GM18505 (cell line): Measurements from ENCODE around the gene TSPAN9.

Experiments
- ATAC-seq: cut with Tn5 transposase; IDR thresholded peaks from one replicate; pipeline ENCODE4 v1.9.1; 2021; ENCODE audit not compliant: unreplicated experiment
- POLR2A ChIP-seq: IDR thresholded peaks from 4 replicates; pipeline ENCODE4 v1.6.1; 2011; ENCODE audit warnings: borderline replicate concordance; ENCODE audit not compliant: insufficient read depth, insufficient read length; ENCODE audit errors: extremely low read depth

TSPAN9 gene

GRCh38 chr12:3207858-3208257 is 130.7 kb downstream of the TSPAN9 start:
- ATAC-seq, result no peak
- no peak for TF ChIP-seq POLR2A

DNA sequence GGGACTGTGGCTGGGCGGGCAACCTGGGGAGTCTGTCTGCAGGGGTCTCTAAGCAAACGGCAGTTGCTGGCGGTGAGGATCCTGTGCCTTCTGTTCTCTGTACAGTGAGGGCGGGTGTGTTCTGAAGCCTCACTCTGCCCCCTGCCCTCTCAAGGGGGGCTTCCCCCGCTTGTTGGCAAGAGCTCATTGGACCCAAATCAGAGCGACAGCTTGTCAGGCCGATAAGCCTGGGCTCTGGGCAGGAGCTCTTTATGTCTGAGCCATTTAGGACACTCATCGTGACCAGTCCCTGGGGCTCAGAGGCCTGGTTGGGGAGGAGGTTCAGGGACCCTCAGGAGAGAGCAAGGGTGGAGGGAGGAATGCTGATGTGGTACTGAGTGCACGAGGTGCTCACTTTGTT is 136.0 kb downstream of the TSPAN9 start:
- TF ChIP-seq POLR2A, result no peak
- no peak for ATAC-seq

DNA sequence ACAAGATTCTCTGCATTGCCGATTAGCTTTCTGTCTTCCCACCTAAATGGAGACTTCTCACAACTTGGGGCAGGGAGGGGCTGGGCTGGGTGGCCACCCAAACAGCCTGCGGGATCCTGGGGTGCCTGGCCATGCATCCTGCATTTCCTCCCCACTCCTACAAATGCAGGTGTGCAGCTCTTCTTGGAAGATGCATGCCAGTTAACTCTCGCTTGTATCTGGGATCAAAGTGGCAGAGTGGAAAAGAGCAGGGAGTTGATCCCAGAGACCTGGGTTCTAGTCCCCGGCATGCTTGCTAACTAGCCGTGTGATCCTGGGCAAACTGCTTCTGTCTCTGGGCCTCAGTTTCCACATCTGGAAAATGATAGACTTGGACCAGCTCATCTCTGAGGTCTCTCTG is 136.6 kb downstream of the TSPAN9 start:
- no peak for TF ChIP-seq POLR2A
- ATAC-seq, result no peak

DNA sequence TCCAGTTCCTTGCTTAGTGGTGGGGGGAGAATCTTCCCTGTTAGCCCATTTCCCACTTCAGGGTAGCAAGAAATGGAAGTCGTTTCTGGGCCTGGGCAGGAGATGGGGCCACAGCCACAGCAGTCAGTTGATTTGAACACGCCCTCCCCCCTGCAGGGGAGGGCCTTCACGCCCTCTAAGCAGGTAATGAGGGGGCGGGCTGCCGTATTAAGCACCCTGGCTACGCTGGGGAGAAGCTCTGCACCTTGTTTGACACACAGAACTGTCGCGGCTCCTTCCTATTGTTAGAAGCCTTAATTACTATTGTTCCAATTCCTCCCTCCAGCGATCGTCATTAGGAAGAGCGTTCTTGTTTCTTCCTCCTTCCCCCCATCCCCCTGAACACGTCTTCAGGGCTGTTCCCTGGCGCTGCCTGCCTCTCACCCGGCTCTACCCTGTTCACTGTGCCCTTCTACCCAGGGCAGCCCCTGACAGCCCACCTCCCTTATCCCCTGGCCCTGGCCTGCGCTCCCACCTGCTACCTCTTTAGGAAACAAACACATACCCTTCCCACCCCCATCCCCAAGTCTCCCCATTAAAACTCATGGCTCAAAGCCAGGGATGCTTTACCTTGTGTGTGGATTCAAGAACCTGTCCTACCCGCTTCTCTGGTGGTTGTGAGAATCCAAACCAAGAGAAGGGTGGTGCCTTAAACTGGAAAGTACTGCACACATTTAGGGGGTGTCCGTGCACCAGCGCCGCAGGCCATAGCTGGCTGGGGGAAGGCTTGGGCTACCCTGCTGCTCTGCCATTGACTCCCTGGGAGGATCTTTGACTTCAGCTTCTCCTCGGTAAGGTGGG is 137.6 kb downstream of the TSPAN9 start:
- no peak for ATAC-seq
- no peak for TF ChIP-seq POLR2A

DNA sequence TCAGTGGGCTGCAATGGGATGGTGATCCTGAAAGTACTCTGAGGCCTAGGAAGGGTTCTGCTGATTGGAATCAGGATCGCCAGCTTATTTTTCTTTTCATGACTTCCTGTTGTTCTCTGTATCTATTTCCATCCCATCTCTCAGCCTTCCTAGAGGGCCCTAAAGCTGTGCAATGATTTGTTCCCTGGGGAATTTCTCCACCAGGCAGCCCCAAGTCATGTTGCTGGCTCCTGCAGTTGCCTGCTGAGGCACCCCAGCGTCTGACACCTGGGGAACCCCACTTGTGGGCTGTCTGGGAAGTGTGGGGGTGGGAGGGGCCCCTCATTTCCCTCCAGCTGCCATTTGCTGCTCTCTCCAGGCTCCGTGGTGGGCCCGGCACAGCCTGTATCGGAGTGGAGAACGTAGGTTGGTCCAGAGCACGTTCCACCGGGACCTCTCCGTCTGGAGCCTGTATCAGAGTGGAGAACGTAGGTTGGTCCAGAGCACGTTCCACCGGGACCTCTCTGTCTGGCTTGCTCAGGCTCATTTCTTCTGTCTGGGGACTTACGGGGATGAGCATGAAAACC is 138.3 kb downstream of the TSPAN9 start:
- TF ChIP-seq POLR2A, result no peak
- no peak for ATAC-seq

- no peak for TF ChIP-seq POLR2A
- ATAC-seq, result no peak
Measured at GRCh38 chr12:3216097-3216496, 138.9 kb downstream of the TSPAN9 start.

DNA sequence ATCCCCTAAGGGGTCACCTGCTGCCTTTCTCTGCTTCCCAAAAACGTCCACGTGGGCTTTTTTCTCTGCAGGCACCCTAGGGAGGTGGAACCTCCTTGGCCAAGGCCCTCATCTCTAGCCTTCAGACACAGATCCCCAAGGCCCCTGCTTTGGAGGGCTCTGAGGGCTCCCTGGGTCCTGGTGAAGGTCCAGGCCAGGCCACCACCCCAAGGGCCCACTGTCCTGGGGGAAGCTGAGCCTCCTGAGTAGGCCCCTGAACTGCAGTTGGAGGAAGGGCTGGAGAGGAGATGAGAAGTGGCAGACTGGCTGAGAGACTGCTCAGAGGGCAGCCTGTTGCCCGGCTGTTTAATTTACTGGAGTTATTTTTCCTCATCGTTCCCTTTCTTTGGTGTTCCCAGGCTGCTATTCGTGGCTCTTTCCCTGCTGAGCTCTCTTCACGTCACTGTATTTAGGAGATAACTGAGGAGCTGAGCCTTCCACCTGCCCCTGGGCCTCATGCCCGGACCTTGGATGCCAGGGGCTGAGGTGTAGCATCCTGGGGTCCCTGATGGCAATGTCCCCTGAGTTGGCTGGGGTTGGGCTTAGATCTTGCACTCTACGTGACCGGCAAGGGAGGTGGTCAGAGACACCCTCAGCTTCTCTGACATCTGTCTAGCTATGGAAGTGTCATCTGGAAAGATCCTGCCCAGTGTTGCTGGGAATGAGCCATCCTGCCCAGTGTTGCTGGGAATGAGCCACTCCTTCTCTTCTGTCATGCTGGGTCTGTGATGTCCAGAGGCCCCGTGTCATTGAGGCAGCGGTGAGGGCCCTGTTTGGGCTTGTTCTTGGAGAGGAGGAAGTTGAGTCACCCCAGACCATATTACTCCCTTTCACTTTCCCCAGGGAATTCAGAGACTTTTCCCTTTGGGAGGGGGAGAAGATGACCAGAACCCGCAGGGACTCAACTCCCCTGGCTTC is 139.8 kb downstream of the TSPAN9 start:
- TF ChIP-seq POLR2A, result no peak
- no peak for ATAC-seq

- TF ChIP-seq POLR2A, result no peak
- no peak for ATAC-seq
Measured at GRCh38 chr12:3217683-3218079, 140.5 kb downstream of the TSPAN9 start.

GRCh38 chr12:3218228-3219171 is 141.3 kb downstream of the TSPAN9 start:
- no peak for ATAC-seq
- TF ChIP-seq POLR2A, result no peak

GRCh38 chr12:3219233-3219632 is 142.1 kb downstream of the TSPAN9 start:
- no peak for TF ChIP-seq POLR2A
- ATAC-seq, result no peak

DNA sequence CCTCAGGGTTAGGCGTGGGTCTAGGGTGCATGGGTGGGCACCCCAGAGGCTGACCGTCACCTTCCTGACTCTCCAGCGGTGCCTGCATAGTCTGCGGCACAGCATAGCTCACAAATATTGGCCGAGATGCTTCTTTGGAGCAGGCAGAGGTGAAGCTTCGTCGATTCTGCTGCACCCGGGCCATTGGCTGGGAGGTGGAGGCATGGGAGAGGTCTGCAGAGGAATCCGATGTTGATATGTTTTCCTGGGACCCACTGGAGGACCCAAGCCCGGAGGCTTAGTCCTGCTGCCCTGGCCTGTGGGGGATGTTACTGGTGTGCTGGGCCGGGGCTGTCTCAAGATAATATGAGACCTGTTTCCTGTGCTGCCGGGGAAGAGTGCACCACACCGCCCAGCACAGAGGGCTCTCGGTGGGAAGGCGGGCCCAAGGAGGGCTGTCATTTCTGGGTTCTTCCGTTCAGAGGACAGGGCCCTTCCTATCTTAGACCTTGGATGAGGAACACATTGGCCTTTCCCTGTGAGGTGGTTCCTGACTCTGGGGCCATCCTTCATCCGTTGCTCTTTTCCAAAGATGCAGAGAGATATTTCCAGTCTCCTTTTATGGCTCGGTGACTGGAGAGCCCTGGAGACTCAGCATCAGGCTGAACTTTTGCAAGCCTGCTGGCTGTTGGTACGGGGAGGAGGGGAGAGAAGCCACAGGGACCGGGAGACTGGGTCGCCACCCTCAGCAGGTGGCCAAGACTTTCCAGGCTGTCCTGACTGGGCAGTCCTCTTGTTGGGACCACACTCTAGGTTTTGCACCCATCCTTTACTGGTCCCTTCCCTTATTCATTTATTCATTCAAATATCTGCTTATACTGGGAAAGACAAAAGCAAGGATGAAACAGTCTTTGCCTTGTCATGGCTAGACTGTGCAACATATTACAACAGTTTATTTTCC is 143.5 kb downstream of the TSPAN9 start:
- no peak for TF ChIP-seq POLR2A

GRCh38 chr12:3222306-3222705 is 145.1 kb downstream of the TSPAN9 start:
- ATAC-seq, result no peak
- TF ChIP-seq POLR2A, result no peak

More for the DNA sequence above, 143.5 kb downstream of the TSPAN9 start:
- ATAC-seq, result no peak

DNA sequence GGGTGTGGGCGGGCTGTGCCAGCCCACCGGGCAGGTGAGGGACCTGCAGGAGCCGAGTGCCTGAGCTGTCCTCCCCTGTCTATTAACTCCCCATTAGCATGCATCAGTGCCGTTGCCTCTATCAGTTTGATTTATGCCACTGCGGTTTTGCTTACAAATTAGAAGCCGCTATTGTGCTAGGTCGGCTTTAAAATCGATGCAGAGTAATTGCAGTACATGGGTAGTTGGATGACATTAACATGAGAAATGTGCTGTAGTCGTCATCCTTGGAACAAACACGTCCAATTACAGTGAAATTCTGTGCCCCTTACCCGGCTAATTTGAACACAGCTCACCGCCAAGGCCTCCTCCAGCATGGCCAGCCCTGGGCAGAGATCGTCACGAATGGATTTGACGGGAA is 145.8 kb downstream of the TSPAN9 start:
- no peak for ATAC-seq
- no peak for TF ChIP-seq POLR2A
